ENCODE measurements around the gene IMMP2L.

Gene IMMP2L

DNA sequence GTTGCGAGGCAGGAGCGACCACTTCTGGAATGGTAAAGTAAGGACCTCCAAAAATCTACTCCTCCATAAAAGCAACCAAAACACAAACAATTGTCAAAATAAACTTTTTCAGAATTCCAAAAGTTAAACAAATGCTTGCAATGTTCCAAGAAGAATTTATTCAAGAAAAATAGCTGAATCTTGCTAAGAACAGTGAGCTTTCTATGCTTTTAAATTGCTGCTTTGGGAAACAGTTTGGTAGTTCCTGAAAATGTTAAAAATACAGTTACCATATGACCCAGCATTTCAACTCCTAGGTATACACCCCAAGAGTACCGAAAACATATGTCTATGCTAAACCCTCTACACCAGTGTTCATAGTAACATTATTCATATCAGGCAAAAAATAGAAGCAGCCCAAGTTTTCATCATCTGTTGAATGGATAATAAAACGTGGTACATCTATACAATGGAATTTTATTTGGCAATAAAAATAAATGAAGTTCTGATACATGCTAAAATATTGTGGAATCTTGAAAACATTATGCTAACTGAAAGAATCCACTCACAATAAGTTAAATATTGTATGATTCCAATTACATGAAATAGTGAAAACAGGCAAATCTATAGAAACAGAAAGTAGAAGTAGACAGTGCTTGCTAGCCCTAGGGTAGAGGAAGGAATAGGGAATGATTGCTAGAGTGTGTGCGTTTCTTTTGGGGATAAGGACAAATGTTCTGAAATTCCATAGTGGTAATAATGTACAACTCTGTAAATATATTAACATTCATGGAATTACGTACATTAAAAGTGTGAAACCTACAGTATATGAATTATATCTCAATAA, 414.4 kb downstream of the IMMP2L start:
- H3K4me3 ChIP-seq (ENCODE audit: low read length) = no peak overlapping the region
- TF ChIP-seq CTCF (IDR thresholded peaks at IDR 0.05; ENCODE audit: insufficient read depth, low read depth, low read length, missing control alignments) = no peak
- no peak for DNase-seq (ENCODE audit: low read depth)

GRCh38 chr7:111146136-111146535, 416.2 kb downstream of the IMMP2L start:
- H3K4me3 ChIP-seq (ENCODE audit: low read length) = no peak overlapping the region
- no peak for DNase-seq (ENCODE audit: low read depth)

DNA sequence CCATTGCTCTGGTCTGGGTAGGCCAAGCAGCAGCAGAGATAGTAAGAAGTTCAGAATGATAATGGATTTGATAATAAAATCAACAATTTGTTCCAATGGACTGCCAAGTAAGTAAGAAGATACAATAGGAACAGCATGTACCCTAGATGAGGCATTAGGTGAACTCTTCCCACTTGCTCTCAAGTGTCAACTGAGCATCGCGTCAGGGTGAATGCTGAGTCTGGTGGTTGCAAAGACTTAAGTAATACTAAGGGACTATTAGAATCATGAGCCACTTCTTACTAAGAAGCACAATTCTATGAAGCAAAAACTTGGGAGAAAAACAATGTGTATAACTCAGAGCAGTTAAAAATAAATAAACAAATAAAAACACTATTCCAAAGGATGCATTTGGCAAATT, 416.8 kb downstream of the IMMP2L start:
- no peak for DNase-seq (ENCODE audit: low read depth)
- no peak overlapping the region for H3K4me3 ChIP-seq (ENCODE audit: low read length)
- TF ChIP-seq CTCF (IDR thresholded peaks at IDR 0.05; ENCODE audit: insufficient read depth, low read depth, low read length, missing control alignments) = no peak

More at GRCh38 chr7:111146136-111146535, 416.2 kb downstream of the IMMP2L start:
- TF ChIP-seq CTCF (IDR thresholded peaks at IDR 0.05; ENCODE audit: insufficient read depth, low read depth, low read length, missing control alignments) = no peak

GRCh38 chr7:111140091-111140865, 422.0 kb downstream of the IMMP2L start:
- no peak for TF ChIP-seq CTCF (IDR thresholded peaks at IDR 0.05; ENCODE audit: insufficient read depth, low read depth, low read length, missing control alignments)
- no peak overlapping the region for H3K4me3 ChIP-seq (ENCODE audit: low read length)
- no peak for DNase-seq (ENCODE audit: low read depth)

DNA sequence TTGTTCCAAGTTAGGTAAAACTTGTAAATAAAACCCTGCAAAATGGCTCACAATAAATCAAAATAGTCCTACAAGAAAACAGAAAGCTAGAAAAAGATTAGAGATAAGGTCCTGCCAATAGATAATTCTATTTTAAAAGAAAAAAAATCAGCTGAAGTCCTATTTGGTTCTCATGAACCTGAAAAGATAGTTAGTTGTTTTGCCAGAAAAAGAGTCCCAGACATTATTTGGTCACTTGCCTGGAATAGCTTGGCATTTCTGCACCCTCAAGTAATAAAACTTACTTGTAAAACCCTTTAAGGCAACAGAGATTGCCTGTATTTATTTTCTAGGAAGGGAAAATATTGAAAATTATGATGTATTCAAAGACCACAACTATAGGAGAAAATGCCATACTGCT, 423.7 kb downstream of the IMMP2L start:
- DNase-seq (ENCODE audit: low read depth) = no peak
- no peak overlapping the region for H3K4me3 ChIP-seq (ENCODE audit: low read length)
- no peak for TF ChIP-seq CTCF (IDR thresholded peaks at IDR 0.05; ENCODE audit: insufficient read depth, low read depth, low read length, missing control alignments)

DNA sequence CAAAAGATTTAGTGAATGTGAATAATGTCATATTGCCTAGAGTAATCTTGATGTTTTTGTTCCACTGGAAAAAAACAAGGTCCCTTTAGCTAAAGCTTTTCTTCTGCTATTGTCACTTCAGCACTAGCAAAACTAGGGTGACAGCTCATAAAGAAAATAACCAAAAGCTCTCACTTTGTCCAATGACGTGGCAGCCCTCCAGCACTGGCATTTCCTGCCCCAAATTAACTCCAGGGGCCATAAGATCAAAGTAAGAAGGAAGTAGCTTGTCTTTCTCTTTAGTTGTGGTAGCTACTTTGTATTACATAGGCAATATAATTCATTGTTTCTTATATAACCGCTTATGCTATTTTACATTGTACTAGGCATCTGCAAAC, 424.1 kb downstream of the IMMP2L start:
- no peak overlapping the region for H3K4me3 ChIP-seq (ENCODE audit: low read length)
- peak; percentile 39 for DNase-seq (ENCODE audit: low read depth)
- no peak for TF ChIP-seq CTCF (IDR thresholded peaks at IDR 0.05; ENCODE audit: insufficient read depth, low read depth, low read length, missing control alignments)
